Measurements from ENCODE around the gene UQCRFS1.

Gene UQCRFS1

GRCh38 chr19:29170554-29170953, 42.4 kb downstream of the UQCRFS1 start:
- no peak for DNase-seq (ENCODE audit: low read depth in 2 of 2, low spot score in 1 of 2)

GRCh38 chr19:29162694-29163093, 50.3 kb downstream of the UQCRFS1 start:
- DNase-seq (ENCODE audit: low read depth in 2 of 2, low spot score in 1 of 2) = no peak

DNA sequence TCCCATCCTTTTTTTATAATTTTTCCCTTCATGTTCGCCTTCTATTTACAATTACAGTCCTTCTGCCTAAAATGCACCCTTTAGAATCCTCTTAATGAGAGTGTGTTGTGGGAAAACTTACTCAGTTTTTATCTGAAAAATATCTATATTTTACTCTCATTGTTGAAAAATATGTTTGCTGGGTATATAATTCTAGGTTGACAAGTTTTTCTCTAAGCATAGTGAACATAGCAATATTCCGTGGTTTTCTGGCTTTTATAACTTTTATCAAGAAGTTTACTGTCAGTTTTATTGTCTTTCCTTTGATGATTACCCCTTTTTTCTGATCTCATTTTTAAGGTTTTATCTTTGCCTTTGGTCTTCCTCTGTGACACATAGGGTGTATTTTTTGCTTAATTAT, 57.3 kb downstream of the UQCRFS1 start:
- no peak for DNase-seq (ENCODE audit: low read depth in 2 of 2, low spot score in 1 of 2)

All from stimulated activated CD8-positive, alpha-beta memory T cell treated with anti-CD3 and anti-CD28 coated beads, Interleukin-4, amount 100 ng/mL, for 4 hours (primary cell).